ENCODE measurements around the gene LMF1.

- TF ChIP-seq CTCF (IDR thresholded peaks at IDR 0.05): no peak
- TF ChIP-seq POLR2A (IDR thresholded peaks at IDR 0.05): no peak
- no peak for TF ChIP-seq POLR2AphosphoS5 (IDR thresholded peaks at IDR 0.05)
Observed at GRCh38 chr16:959232-960040, 11.3 kb downstream of the LMF1 start.
